ENCODE results near the gene TBX2.
"Not testable (repeated sequence)": the region's sequence is repeated elsewhere in the genome, so short reads cannot be mapped to it uniquely, and the experiment has no call there.

Gene TBX2

DNA sequence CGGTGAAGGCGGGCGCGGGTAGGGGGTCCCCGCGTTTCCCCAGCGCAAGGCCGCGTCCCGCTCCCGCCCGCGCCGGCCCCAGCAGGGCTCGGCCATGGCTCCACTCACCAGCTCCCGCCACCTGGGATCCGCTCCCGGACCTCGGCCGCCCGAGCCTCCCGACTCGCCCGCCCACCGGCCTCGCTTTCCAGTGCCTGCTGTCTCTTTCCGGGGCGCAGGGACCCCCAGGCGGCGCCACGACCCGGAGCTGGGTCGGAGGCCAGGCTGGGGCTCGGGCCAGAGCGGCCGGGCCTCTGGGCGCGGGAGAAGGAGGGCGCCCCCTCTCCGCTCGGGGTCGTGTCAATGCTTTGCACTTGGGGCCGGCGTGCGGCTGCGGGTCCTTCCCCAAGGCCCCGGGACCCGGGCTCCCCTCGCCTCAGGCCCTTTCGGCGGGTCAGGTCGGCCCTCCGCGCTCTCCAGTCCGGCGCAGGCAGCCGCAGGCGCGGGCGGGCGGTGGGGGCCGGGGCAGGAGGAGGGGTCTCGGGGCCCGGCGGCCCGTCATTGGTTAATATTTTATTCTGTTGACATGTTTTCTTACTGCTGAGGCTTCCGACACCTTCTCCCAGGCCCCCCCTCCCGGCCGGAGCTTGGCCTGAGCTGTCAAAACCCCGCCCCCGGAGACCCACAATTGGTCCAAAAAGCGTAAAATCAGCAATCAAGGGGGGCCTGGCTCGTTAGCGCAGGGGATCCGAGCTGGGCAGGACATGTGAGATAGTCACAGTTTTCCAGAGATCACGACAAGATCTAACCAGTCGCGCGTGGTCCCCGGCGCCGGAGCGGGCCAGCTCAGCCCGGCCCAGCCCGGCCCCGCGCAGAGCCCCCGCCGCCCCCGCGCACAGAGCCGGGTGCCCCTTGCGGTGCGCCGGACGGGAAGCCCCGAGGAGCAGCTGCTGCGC is at the start of gene TBX2:
TBX2 (plus strand) TSS at position 713 of the 935 bp plus-strand sequence. CDS start 334 bp downstream, outside the sequence.
- no peak for DNase-seq

DNA sequence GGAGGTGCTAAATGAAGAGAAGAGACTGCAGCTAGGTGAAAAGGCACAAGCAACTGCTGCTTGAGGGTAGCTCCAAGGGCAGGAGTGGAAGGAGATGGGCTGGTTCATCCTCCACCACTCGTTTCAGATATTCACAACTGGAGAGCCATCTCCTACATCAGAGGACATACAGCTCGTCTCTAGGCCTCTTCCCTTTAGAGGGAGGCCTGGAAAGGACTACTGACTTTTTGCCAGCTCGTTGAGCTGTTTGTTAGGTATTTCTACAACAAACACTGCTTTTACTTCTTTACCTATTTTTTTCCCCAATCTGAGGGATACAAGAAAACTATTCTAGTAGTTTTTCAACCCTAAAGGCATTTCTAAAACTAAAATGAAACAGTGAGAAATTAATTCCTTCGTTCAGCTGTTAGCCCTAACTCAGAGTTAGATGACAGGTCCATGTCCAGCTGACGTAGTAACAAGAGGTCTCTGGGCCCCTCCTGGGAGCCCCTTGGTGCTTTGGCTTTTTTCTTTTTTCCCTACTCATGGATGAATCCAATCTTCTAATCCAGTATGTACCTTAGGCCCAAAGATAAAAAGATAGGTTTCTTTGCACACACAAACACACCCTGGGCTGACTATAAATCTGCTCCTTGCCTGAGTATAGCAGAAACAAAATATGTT is 47.8 kb upstream of the TBX2 start:
- no peak for DNase-seq

DNA sequence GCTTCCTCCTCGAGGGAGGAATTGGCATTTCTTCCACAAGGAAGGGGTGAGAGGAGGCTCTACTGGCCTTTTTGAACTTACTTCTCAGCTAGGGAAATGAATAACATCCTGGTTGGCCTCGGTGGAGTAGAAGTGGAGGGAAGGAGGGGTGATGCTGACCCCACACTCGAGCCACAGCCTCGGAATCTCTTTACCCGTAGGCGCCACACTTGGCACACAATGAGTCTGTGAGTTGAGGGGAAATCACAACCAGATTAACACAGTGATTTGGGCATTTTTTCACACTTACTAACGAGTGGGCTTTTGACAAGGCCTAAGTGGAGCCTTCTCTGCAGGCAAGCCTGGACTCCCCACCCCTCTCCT is 47.3 kb upstream of the TBX2 start:
- DNase-seq, result no peak

DNA sequence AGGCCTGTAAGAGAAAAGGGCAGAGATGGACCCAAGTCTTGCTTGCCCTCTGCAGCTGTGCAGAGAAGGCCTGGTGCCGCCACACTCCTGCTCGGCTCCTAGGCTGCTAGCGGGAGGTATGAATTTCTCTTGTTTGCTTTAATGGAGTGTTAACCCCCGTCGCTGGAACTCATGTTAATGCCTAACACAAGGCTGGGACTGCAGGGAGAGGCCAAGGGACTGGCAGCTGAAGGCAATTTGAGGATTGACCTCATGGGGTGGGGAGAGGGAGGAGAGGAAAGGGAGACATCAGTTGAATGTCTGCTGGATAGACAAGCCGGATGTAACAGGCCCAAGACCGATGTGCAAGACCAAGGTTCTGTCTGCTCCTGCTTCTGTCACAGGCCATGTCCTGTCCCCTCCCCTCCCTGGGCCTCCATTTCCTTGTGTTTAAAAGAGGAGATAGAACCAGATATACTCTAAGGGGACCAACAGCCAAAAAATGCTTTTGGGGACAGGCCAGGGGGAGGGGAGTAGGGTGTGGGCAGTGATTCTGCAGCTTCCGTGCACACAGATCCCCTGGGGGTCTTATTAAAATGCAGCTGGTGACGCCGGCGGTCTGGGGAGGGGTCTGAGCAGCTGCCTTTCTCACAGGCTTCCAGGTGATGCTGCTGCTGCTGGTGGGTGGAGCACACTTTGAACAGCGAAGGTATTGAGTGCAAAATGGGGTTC is 46.7 kb upstream of the TBX2 start:
- no peak for DNase-seq

DNA sequence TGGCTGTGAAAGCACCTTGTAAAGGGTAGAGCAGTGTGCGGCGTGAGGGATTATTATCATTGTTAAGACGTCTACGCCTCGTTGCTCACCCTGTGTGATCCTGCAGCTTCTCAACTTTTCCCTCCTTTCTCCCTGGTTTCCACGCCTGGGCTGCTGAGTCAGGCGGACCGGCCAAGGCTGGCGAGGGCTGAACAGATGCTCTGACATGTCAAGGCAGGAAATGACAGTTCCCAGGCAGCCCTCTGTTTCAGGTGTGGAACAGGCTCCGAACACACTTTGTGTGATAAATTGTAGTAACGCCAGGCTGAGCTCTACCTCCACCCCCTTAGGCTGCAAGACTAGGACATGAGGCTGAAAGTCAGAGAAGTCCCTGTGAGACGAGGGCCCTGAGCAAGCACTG is 46.0 kb upstream of the TBX2 start:
- DNase-seq, result no peak

GRCh38 chr17:61354895-61355874 is 44.5 kb upstream of the TBX2 start:
- DNase-seq, result no peak

GRCh38 chr17:61357061-61357460 is 42.6 kb upstream of the TBX2 start:
- DNase-seq, result not testable (repeated sequence)

DNA sequence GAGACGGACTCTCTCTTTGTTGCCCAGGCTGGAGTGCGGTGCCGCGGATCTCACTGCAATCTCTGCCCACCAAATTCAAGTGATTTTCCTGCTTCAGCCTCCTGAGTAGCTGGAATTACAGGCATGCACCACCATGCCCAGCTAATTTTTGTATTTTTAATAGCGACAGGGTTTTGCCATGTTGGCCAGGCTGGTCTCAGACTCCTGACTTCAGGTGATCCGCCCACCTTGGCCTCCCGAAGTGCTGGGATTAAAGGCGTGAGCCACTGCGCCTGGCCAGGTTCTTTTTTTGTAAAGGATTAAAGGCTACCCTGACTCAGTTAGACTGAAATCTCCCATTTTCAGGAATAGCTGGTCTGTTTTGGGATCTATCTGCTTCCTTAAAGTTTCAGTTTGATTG is 40.1 kb upstream of the TBX2 start:
- not testable (repeated sequence) for DNase-seq

DNA sequence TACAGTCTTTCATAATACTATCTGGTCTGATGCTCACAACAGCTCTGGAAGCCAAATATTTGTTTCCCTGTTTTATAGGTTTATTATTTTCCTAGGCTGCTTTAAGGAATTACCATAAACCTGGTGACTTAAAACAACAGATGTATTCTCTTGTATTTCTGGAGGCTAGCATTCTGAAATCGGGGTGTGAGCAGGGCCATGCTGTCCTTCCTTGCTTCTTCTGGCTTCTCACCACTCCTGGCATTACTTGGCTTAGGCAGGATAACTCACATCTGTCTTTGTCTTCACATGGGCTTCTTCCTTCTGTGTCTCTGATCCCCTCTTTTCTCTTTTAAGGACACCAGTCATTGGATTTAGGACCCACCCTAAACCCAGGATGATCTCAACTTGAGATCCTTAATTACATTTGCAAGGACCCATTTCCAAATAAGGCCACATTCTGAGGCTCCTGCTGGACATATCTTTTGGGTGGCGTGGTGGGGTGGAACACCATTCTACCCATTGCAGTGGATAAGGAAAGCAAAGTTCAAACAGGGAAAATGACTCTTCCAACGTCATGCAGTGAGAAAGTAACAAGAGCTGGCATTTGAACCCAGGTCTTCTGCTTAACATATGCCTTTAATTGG is 39.2 kb upstream of the TBX2 start:
- no peak for DNase-seq

DNA sequence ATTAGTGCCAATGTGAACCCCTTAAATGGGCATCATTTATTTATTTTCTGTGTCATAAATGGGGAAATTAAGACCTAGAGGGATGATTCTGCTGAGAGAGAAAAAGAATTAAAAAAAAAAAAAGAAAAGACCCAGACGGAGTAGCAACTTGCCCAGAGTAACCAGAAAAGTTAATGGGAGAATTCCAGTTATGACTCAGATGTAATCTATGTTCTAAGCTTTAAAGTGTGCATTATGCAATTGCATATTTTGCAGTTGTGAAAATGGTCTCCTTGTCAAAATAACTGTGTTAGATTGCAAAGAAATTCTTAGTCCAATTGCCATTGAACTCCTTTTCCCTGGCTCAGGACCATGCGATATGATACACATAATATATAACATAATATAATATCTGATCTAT is 38.6 kb upstream of the TBX2 start:
- no peak for DNase-seq

DNA sequence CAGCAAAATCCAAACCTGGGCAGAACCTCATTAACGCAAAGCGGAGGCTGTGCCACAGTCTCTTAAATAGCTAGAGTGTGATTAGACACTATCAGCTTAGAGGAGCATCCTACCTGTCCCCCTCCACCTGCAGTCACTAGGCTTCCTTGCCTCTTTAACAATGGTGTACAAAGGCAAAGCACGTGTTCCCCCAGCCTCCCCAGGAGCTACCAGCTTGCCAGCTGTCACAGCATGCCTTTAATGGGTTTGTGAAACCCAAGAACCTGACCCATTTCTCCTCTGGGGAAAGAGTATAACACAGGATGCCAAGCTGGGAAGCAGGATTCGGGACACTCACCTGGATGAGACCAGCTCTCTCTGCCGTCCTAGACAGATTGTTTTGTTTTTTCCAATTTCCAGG is 37.2 kb upstream of the TBX2 start:
- no peak for DNase-seq

GRCh38 chr17:61362852-61363600 is 36.6 kb upstream of the TBX2 start:
- no peak for DNase-seq

GRCh38 chr17:61363601-61364462 is 35.8 kb upstream of the TBX2 start:
- no peak for DNase-seq

GRCh38 chr17:61364463-61364846 is 35.2 kb upstream of the TBX2 start:
- no peak for DNase-seq

DNA sequence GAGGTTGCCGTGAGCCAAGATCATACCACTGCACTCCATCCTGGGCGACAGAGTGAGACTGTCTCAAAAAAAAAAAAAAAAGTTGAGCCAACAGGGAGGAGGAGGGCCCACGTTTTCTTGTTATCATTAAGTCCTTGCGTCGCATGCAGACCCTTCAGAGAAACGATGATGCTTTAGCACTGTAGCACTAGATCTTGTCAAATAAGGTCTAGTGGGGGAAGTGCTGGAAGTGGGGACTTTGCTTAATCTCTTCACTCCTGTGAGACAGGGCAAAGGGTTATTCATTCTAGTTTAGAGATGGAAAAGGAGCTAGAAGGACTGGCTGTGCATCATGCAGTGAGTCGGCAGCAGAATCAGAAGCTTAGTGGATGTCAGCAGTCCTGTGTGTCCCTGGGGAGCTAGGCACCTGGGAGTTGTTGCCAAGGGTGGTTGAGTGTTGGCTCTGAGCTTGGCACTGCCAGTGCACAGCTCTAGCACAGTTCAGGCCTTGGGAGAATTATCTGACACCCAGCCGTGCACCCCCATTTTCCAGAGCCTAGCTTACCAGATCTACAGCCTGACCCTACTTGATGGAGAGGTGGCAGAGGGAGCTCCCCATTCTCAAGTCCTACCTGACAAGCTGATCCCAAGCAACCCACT is 33.4 kb upstream of the TBX2 start:
- DNase-seq, result no peak

- no peak for DNase-seq
Observed at GRCh38 chr17:61366715-61367413, 32.8 kb upstream of the TBX2 start.

- DNase-seq, result no peak
Observed at GRCh38 chr17:61368049-61368831, 31.4 kb upstream of the TBX2 start.

- DNase-seq, result no peak
Observed at GRCh38 chr17:61368832-61369450, 30.7 kb upstream of the TBX2 start.
